Measurements from ENCODE around the gene SLC48A1.

GRCh38 chr12:47816403-47817271 lies 43.6 kb downstream of the SLC48A1 start:
- no peak for TF ChIP-seq BHLHE40 (IDR thresholded peaks at IDR 0.05; ENCODE audit: borderline replicate concordance)
- TF ChIP-seq NFRKB (IDR thresholded peaks at IDR 0.05), result no peak
- no peak for TF ChIP-seq ZNF384 (IDR thresholded peaks at IDR 0.05)
- no peak for TF ChIP-seq ELF4 (IDR thresholded peaks at IDR 0.05)
- no peak for TF ChIP-seq SUZ12 (IDR thresholded peaks at IDR 0.05)
- no peak for TF ChIP-seq TARDBP (IDR thresholded peaks at IDR 0.05)
- TF ChIP-seq ARNT (IDR thresholded peaks at IDR 0.05), result no peak
- TF ChIP-seq PKNOX1 (IDR thresholded peaks at IDR 0.05), result no peak
- no peak for TF ChIP-seq HDGF (IDR thresholded peaks at IDR 0.05; ENCODE audit: borderline replicate concordance)

Data from HEK293T (cell line).